ENCODE data around the gene PPIB. TPM values are rescaled to one million over a fixed set of nuclear protein-coding genes. Genes with fewer than 3 reads are reported as not detected.
"Not testable (repeated sequence)": the region's sequence is repeated elsewhere in the genome, so short reads cannot be mapped to it uniquely, and the experiment has no call there.

Gene PPIB
- total RNA-seq, 1 experiment from 2014 or later = 1,104 TPM

- not testable (repeated sequence) for DNase-seq (ENCODE audit: low spot score)
Observed at GRCh38 chr15:64110108-64110701, 52.6 kb downstream of the PPIB start.

DNA sequence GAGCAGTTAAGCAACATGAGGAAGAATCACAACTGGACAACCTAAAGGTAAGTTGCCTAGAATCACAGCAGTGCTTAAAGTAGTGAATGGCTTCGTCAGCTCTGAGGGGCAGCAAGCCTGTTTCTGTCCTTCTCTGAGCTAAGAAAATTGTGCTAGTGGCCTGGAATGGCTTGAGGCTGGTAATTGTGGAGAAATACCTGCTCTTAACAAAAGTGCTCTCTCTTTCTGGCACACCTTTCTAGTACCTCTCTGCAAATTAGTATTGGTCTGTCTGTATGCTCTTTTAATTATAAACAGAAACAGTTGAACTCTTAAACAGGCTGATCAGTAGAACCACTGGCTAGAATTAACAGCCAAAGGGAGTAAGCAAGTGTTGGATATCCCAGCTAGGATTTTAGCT is 55.5 kb downstream of the PPIB start:
- DNase-seq (ENCODE audit: low spot score) = no peak

Other genes starting within 250 kb of the PPIB start
- 0.16 and 0.39 TPM in 2 replicates for gene DAPK2, start 116.5 kb downstream of the PPIB start, total RNA-seq (2014; rRNA removed; shearing (Covaris generic))
- gene CIAO2A, start 69.2 kb downstream of the PPIB start, total RNA-seq (2014; rRNA removed; shearing (Covaris generic)) = 171 and 193 TPM in 2 replicates
- 31.7 and 36.7 TPM in 2 replicates for gene SNX1, start 67.0 kb downstream of the PPIB start, total RNA-seq (2014; rRNA removed; shearing (Covaris generic))
- 0.04 TPM in 1 of 2 replicates, not detected in the other for gene SNX22, start 11.3 kb downstream of the PPIB start, total RNA-seq (2014; rRNA removed; shearing (Covaris generic))
- gene CSNK1G1, start 193.2 kb upstream of the PPIB start, total RNA-seq (2014; rRNA removed; shearing (Covaris generic)) = 14.6 and 15.5 TPM in 2 replicates
- 158 and 274 TPM in 2 replicates for gene PCLAF, start 218.4 kb upstream of the PPIB start, total RNA-seq (2014; rRNA removed; shearing (Covaris generic))
- 4.8 and 6.1 TPM in 2 replicates for gene TRIP4, start 224.8 kb upstream of the PPIB start, total RNA-seq (2014; rRNA removed; shearing (Covaris generic))